GM21576 (cell line): ENCODE results near the gene OR9A2.
"Not testable (repeated sequence)": the region's sequence is repeated elsewhere in the genome, so short reads cannot be mapped to it uniquely, and the experiment has no call there.

Source experiments
- ATAC-seq: cut with Tn5 transposase; IDR thresholded peaks from one replicate; pipeline ENCODE4 v1.9.1; 2021; ENCODE audit warnings: mild to moderate bottlenecking, moderate library complexity; ENCODE audit not compliant: unreplicated experiment

Gene OR9A2

DNA sequence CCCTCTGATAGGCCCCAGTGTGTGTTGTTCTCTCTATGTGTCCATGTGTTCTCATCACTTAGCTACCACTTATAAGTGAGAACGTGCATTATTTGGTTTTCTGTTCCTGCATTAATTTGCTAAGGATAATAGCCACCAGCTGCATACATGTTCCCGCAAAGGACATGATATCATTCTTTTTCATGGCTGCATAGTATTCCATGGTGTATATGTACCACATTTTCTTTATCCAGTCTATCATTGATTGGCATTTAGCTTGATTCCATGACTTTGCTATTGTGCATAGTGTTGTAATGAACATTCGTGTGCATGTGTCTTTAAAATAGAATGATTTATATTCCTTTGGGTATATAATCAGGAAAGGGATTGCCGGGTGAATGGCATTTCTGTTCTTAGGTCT, 48.5 kb downstream of the OR9A2 start:
- ATAC-seq = not testable (repeated sequence)
